AG04449 (cell line): Measurements from ENCODE around the gene GALNT2.

Experiments used
- CTCF ChIA-PET: fragments of 350-600 bp; formaldehyde crosslinking; extraction: SDS; loops from one replicate; lab custom pipeline; 2021; ENCODE audit warnings: antibody characterized with exemption; lab: Yijun Ruan, JAX
- POLR2A ChIA-PET: fragments of 400-600, 350-600 bp; formaldehyde crosslinking; extraction: SDS; loops from one replicate; lab custom pipeline; 2020; ENCODE audit warnings: antibody characterized with exemption, inconsistent platforms; lab: Yijun Ruan, JAX
- DNase-seq: peaks from one replicate; pipeline ENCODE4 v3.0.0-alpha.2; 2010; ENCODE audit warnings: low read depth, low spot score
- H3K4me3 ChIP-seq: 2 replicates; pipeline ENCODE4 v1.5.1; 2011; ENCODE audit warnings: low read depth, mild to moderate bottlenecking, control low read depth, low read length
- CTCF ChIP-seq: IDR thresholded peaks from one replicate; pipeline ENCODE4 v1.5.1; 2011; ENCODE audit warnings: mild to moderate bottlenecking, moderate library complexity, low read length, control low read depth, inconsistent platforms; ENCODE audit not compliant: insufficient read depth; ENCODE audit errors: missing control alignments

GALNT2 gene

GRCh38 chr1:230175163-230175747 is 108.2 kb downstream of the GALNT2 start:
- DNase-seq, result no peak
- no peak overlapping the region for H3K4me3 ChIP-seq
- TF ChIP-seq CTCF, result no peak
- ChIA-PET POLR2A (no interaction called here), CTCF (no interaction called here)

GRCh38 chr1:230175839-230176238 is 108.8 kb downstream of the GALNT2 start:
- ChIA-PET POLR2A (no interaction called here), CTCF (no interaction called here)
- no peak overlapping the region for H3K4me3 ChIP-seq
- TF ChIP-seq CTCF, result no peak
- DNase-seq, result no peak

GRCh38 chr1:230176326-230176725 is 109.3 kb downstream of the GALNT2 start:
- no peak for DNase-seq

GRCh38 chr1:230176871-230177411 is 109.9 kb downstream of the GALNT2 start:
- CTCF ChIA-PET, result no interaction called here
- TF ChIP-seq CTCF, result no peak
- no peak overlapping the region for H3K4me3 ChIP-seq
- DNase-seq, result no peak
- POLR2A ChIA-PET, result no interaction called here

More at GRCh38 chr1:230176326-230176725, 109.3 kb downstream of the GALNT2 start:
- POLR2A ChIA-PET, result no interaction called here
- no peak overlapping the region for H3K4me3 ChIP-seq
- CTCF ChIA-PET, result no interaction called here
- TF ChIP-seq CTCF, result no peak

- no peak overlapping the region for H3K4me3 ChIP-seq
- ChIA-PET POLR2A (no interaction called here), CTCF (no interaction called here)
- no peak for DNase-seq
- TF ChIP-seq CTCF, result no peak
Measured at GRCh38 chr1:230179249-230179648, 112.2 kb downstream of the GALNT2 start.

GRCh38 chr1:230185076-230186001 is 118.3 kb downstream of the GALNT2 start:
- H3K4me3 ChIP-seq, result no peak overlapping the region
- ChIA-PET POLR2A (no interaction called here), CTCF (no interaction called here)
- no peak for DNase-seq
- TF ChIP-seq CTCF, result no peak
